SU-DHL-6 (cell line): ENCODE data around the gene MUCL3.
"Not testable (repeated sequence)": the region's sequence is repeated elsewhere in the genome, so short reads cannot be mapped to it uniquely, and the experiment has no call there.

Experiments used
- EZH2phosphoT487 ChIP-seq: fragments of 200-600 bp; sonication (generic), shearing (Covaris generic); conservative IDR thresholded peaks from 2 replicates; pipeline ENCODE4 v1.6.1; 2018; ENCODE audit warnings: mild to moderate bottlenecking, antibody characterized with exemption, low read length, moderate library complexity, mixed read lengths
- TF ChIP-seq, protein P1 (sequence below): fragments of 200-600 bp; sonication (generic); IDR thresholded peaks from one replicate; pipeline ENCODE4 v1.5.1; 2017; ENCODE audit warnings: antibody characterized with exemption, mild to moderate bottlenecking, low read length, moderate library complexity; ENCODE audit not compliant: insufficient read depth, poor library complexity, severe bottlenecking

DNA sequence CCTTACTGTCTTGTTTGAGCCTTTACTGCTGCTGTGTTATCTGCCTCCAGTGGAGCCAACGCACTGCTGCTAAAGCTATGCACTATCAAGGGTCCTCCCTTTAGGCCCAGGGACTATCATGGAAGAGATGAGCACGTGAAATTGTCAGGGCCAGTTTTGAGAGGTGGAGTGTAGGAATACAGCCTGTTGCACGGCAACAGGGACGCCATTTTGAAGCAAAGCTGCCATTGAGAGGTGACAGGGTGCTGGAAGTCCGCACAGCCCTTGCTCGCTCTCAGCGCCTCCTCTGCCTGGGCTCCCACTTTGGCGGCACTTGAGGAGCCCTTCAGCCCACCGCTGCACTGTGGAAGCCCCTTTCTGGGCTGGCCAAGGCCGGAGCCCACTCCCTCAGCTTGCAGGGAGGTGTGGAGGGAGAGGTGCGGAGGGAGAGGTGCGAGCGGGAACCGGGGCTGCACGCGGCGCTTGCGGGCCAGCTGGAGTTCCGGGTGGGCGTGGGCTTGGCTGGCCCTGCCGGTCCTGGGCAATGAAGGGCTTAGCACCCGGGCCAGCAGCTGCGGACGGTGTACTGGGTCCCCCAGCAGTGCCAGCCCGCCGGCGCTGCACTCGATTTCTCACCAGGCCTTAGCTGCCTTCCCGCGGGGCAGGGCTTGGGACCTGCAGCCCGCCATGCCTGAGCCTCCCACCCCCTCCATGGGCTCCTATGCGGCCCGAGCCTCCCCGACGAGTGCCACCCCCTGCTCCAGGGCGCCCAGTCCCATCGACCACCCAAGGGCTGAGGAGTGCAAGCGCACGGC lies 59.5 kb downstream of the MUCL3 start:
- TF ChIP-seq, protein P1, sequence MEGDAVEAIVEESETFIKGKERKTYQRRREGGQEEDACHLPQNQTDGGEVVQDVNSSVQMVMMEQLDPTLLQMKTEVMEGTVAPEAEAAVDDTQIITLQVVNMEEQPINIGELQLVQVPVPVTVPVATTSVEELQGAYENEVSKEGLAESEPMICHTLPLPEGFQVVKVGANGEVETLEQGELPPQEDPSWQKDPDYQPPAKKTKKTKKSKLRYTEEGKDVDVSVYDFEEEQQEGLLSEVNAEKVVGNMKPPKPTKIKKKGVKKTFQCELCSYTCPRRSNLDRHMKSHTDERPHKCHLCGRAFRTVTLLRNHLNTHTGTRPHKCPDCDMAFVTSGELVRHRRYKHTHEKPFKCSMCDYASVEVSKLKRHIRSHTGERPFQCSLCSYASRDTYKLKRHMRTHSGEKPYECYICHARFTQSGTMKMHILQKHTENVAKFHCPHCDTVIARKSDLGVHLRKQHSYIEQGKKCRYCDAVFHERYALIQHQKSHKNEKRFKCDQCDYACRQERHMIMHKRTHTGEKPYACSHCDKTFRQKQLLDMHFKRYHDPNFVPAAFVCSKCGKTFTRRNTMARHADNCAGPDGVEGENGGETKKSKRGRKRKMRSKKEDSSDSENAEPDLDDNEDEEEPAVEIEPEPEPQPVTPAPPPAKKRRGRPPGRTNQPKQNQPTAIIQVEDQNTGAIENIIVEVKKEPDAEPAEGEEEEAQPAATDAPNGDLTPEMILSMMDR, result not testable (repeated sequence)
- not testable (repeated sequence) for TF ChIP-seq EZH2phosphoT487
